IMR-90 (cell line): ENCODE measurements around the gene PRKAR1B. TPM values are rescaled to one million over a fixed set of nuclear protein-coding genes. Genes with fewer than 3 reads are reported as not detected.

Experiments used
- polyA plus RNA-seq, 3 experiments: library from polyadenylated mRNA; depleted of rRNA; stranded (reverse); fragments of >200 nt; gene quantifications; 2 replicates each; pipeline ENCODE4 v1.2.3, GENCODE V29; 2012; ENCODE audit warnings: low replicate concordance in 1 of 3
- total RNA-seq: library from RNA; depleted of rRNA; stranded (reverse); fragments of >200 nt; gene quantifications from 2 replicates; pipeline ENCODE4 v1.2.3, GENCODE V29; 2012
- TF ChIP-seq, protein P1 (sequence below): conservative IDR thresholded peaks from 2 replicates; pipeline ENCODE4 v1.5.1; 2012; ENCODE audit warnings: mild to moderate bottlenecking, low read depth, low read length, improper control_type of control experiment

Gene PRKAR1B
- total and polyA plus RNA-seq, 2 of the 4 experiments (the other 2 are of a cell fraction) = 15.2 to 20.2 TPM

GRCh38 chr7:674454-675410 is 52.3 kb downstream of the PRKAR1B start (continued):
- TF ChIP-seq, protein P1, sequence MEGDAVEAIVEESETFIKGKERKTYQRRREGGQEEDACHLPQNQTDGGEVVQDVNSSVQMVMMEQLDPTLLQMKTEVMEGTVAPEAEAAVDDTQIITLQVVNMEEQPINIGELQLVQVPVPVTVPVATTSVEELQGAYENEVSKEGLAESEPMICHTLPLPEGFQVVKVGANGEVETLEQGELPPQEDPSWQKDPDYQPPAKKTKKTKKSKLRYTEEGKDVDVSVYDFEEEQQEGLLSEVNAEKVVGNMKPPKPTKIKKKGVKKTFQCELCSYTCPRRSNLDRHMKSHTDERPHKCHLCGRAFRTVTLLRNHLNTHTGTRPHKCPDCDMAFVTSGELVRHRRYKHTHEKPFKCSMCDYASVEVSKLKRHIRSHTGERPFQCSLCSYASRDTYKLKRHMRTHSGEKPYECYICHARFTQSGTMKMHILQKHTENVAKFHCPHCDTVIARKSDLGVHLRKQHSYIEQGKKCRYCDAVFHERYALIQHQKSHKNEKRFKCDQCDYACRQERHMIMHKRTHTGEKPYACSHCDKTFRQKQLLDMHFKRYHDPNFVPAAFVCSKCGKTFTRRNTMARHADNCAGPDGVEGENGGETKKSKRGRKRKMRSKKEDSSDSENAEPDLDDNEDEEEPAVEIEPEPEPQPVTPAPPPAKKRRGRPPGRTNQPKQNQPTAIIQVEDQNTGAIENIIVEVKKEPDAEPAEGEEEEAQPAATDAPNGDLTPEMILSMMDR = no peak
